Esophagus muscularis mucosa (tissue), 4 donors: ENCODE data around the gene TMC1. TPM values are rescaled to one million over a fixed set of nuclear protein-coding genes. Genes with fewer than 3 reads are reported as not detected.

ENCODE experiments used
- DNase-seq: peaks from one replicate; pipeline ENCODE4 v3.0.0-alpha.2; 2017; ENCODE audit errors: extremely low spot score
- H3K27ac ChIP-seq, 4 donors: fragments of 200-600 bp; sonication (generic); replicated peaks in 1 of 4; 1 replicate in 3 of 4; 2 replicates in 1 of 4; pipeline ENCODE4 v1.5.1; 2016 to 2019; ENCODE audit warnings: mild to moderate bottlenecking in 1 of 4
- H3K27me3 ChIP-seq, 4 donors: fragments of 200-600 bp; sonication (generic); one replicate each; pipeline versions ENCODE4 v1.5.1 to v1.6.0; 2016 to 2019
- H3K36me3 ChIP-seq, 4 donors: fragments of 200-600 bp; sonication (generic); one replicate each; pipeline ENCODE4 v1.5.1; 2016 to 2019
- H3K4me1 ChIP-seq, 4 donors: fragments of 200-600 bp; sonication (generic); one replicate each; pipeline ENCODE4 v1.5.1; 2016 to 2019
- H3K4me3 ChIP-seq, 4 donors: fragments of 200-600 bp; sonication (generic); 1 replicate in 2 of 4; 2 replicates in 2 of 4; pipeline ENCODE4 v1.5.1; 2016 to 2019; ENCODE audit warnings: mild to moderate bottlenecking in 4 of 4, moderate library complexity in 1 of 4
- H3K9me3 ChIP-seq, 4 donors: fragments of 200-600 bp; sonication (generic); 1 replicate in 3 of 4; 2 replicates in 1 of 4; pipeline ENCODE4 v1.5.1; 2016 to 2019
- EP300 ChIP-seq: sonication (generic); formaldehyde crosslinking; IDR thresholded peaks from one replicate; pipeline ENCODE4 v1.6.1; 2017; ENCODE audit warnings: antibody characterized with exemption
- POLR2A ChIP-seq: fragments of 450-650 bp; IDR thresholded peaks from one replicate; pipeline ENCODE4 v1.6.1; 2017; ENCODE audit warnings: antibody characterized with exemption, moderate library complexity, mild to moderate bottlenecking, low read depth
- POLR2AphosphoS5 ChIP-seq, 2 donors: sonication (generic); formaldehyde crosslinking; IDR thresholded peaks; one replicate each; pipeline ENCODE4 v1.6.1; 2017; ENCODE audit warnings: antibody characterized with exemption in 2 of 2
- WGBS: methylation state at CpG from one replicate; pipeline ENCODE4 v1.1.5; 2018; 5-methylcytosine and 5-hydroxymethylcytosine counted together
- intact Hi-C: fragments of 100-400 bp; cut with DNase I; formaldehyde crosslinking; loops from one replicate; pipeline ENCODE4 v1.15.1; 2023
- total RNA-seq, 4 donors: library from RNA; depleted of rRNA; stranded (reverse); fragments of >200 nt; gene quantifications; one replicate each; pipeline versions ENCODE4 v1.1.0 to v1.2.1, GENCODE V29; 2016
- TF ChIP-seq, protein P1 (sequence below), 3 experiments: fragments of 200-600 bp in 2 of 3; fragments of 450-650 bp in 1 of 3; sonication (generic) in 2 of 3; IDR thresholded peaks; one replicate each; pipeline ENCODE4 v1.5.1; 2017 to 2019; ENCODE audit warnings: antibody characterized with exemption in 3 of 3, mild to moderate bottlenecking in 2 of 3, moderate library complexity in 1 of 3

TMC1 gene
- total RNA-seq, 4 donors from 2014 or later = not detected

DNA sequence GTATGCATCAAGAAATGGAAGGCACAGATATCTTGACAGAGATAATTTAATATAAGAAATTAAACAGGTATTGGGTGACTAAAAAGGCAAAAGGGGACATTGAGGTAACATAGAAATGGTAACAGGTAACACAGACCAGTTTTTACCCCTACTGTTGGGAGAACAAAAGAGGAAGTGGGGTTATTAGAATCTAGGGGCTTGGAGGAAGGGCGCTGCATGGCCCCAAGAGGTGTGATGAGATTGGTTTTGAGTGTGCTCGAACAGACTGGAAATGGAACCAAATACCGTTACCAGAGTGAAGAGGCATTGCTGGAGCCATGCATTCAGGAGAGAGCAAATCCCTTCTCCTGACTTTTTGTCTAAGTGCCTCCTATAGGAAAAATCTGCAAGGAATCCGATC, 237.5 kb downstream of the TMC1 start:
- no peak for DNase-seq
- Histone ChIP-seq H3K27ac (no peak overlapping the region), H3K9me3 (no peaks in the 10 kb centered on the region), H3K27me3 (no peaks in the 10 kb centered on the region), H3K4me1 (no peaks in the 10 kb centered on the region), H3K36me3 (no peaks in the 10 kb centered on the region), H3K4me3 (no peak overlapping the region)
- WGBS = 89% methylated on average over 4 of the region's 4 CpGs
- intact Hi-C loops = no loop called here
- TF ChIP-seq POLR2AphosphoS5 (IDR thresholded peaks at IDR 0.05) (no peak), EP300 (no peak), POLR2A (no peak)
- TF ChIP-seq, protein P1, sequence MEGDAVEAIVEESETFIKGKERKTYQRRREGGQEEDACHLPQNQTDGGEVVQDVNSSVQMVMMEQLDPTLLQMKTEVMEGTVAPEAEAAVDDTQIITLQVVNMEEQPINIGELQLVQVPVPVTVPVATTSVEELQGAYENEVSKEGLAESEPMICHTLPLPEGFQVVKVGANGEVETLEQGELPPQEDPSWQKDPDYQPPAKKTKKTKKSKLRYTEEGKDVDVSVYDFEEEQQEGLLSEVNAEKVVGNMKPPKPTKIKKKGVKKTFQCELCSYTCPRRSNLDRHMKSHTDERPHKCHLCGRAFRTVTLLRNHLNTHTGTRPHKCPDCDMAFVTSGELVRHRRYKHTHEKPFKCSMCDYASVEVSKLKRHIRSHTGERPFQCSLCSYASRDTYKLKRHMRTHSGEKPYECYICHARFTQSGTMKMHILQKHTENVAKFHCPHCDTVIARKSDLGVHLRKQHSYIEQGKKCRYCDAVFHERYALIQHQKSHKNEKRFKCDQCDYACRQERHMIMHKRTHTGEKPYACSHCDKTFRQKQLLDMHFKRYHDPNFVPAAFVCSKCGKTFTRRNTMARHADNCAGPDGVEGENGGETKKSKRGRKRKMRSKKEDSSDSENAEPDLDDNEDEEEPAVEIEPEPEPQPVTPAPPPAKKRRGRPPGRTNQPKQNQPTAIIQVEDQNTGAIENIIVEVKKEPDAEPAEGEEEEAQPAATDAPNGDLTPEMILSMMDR (IDR thresholded peaks at IDR 0.05) = no peak

DNA sequence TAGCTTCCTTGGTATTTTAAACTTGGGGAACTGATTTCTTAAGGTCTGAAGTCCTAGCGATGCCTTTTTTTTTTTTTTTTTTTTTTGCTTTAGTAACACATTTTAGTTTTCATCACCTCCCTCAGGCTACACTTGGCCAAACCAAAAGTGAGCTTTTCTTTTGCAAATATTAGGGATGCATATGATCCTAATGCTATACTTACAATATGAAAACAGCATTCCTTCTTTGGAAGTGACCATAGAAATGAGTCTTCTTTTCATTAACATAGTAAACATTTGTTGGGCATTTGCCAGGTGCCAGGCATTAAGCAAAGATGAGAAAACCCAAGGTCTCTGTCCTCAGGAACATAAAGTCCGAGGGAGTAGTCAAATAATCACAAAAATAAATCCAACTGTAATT, 241.6 kb downstream of the TMC1 start:
- 87% methylated on average over 2 of the region's 2 CpGs for WGBS
- TF ChIP-seq POLR2A = no peak
- TF ChIP-seq, protein P1 (IDR thresholded peaks at IDR 0.05) = no peak
- TF ChIP-seq EP300 = no peak
- TF ChIP-seq POLR2AphosphoS5 (IDR thresholded peaks at IDR 0.05) = no peak

DNA sequence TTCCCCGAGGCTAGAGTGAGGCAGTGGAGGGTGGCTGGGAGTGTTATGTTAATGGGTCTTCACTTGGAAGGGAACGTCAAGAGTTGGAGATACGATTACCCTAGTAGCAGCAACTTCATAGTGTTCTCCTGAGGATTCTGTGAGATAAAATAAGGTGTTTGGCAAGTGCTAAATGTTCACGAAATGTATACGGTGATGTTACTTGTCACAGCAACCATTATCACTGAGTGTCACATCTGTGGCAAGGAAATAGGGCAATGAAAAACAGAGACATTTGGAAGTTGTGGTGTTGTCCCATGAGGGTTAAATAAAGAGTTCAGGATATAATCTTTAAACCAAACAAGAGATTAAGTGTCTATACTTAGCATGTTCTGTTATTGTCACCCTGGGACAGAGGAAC, 248.1 kb downstream of the TMC1 start:
- H3K4me3 ChIP-seq = no peak overlapping the region
- intact Hi-C loops = no loop called here
- H3K36me3 ChIP-seq = no peaks in the 10 kb centered on the region
- H3K27ac ChIP-seq = no peak overlapping the region
- H3K9me3 ChIP-seq = no peaks in the 10 kb centered on the region
- WGBS = 89% methylated on average over 5 of the region's 5 CpGs
- TF ChIP-seq POLR2AphosphoS5 (IDR thresholded peaks at IDR 0.05) = no peak
- TF ChIP-seq EP300 = no peak
- TF ChIP-seq POLR2A = no peak
- TF ChIP-seq, protein P1 (IDR thresholded peaks at IDR 0.05) = no peak
- DNase-seq = no peak
- H3K4me1 ChIP-seq = no peaks in the 10 kb centered on the region
- H3K27me3 ChIP-seq = no peaks in the 10 kb centered on the region

More for the DNA sequence above, 241.6 kb downstream of the TMC1 start:
- H3K27ac ChIP-seq = no peak overlapping the region
- H3K36me3 ChIP-seq = no peaks in the 10 kb centered on the region
- H3K9me3 ChIP-seq = no peaks in the 10 kb centered on the region
- H3K27me3 ChIP-seq = no peaks in the 10 kb centered on the region
- DNase-seq = no peak
- intact Hi-C loops = loop anchor here (5.0 kb wide), 1 partner anchor 49 kb away; no protein-coding TSS in a partner anchor
- H3K4me1 ChIP-seq = no peaks in the 10 kb centered on the region
- H3K4me3 ChIP-seq = no peak overlapping the region

DNA sequence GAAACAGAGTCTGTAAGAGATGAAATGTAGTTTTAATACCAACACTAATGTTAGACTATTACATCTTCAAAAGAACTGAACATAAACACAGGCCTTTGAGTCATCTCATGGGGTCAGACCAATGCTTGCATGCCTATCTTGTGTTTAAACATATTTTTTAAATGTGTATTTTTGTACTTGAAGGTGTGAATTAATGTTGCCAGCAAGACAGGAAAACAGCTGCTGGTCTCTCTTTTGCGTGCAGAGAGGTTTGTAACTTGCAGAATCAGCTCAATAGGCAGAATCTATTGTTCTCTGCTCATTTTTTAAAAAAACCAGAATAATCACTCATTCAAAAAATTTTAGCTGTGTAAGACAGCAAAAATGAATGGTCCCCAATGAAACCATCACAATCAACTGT, 251.3 kb downstream of the TMC1 start:
- Histone ChIP-seq H3K4me3 (no peak overlapping the region), H3K9me3 (no peaks in the 10 kb centered on the region), H3K27ac (no peak overlapping the region), H3K4me1 (no peaks in the 10 kb centered on the region), H3K36me3 (no peaks in the 10 kb centered on the region), H3K27me3 (no peaks in the 10 kb centered on the region)
- 47% methylated on average over 1 of the region's 1 CpG for WGBS
- intact Hi-C loops = no loop called here
- no peak for DNase-seq
- TF ChIP-seq POLR2AphosphoS5 (IDR thresholded peaks at IDR 0.05) (no peak), EP300 (no peak), POLR2A (no peak)
- TF ChIP-seq, protein P1 (IDR thresholded peaks at IDR 0.05) = no peak

DNA sequence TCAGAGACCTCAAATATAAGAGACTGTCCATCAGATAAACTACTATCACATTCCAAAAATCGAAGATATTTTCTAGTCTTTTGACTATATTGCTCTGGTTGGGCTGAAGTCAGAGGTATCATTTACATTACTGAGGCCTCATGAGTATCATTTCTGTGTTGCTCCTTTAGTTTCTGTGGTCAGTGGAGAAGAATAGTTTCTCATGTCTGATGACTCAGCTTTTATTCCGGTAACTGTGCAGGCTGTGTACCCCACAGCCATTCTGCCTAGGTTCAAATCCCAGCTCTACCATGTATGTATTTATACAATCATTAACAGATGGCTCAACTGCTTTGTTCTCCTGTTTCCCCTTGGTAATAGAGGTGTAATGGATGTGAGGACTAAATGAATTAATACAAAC, 252.2 kb downstream of the TMC1 start:
- no peaks in the 10 kb centered on the region for H3K4me1 ChIP-seq
- intact Hi-C loops = no loop called here

More for the DNA sequence above, 252.2 kb downstream of the TMC1 start:
- WGBS = 48% methylated on average over 2 of the region's 2 CpGs
- H3K27me3 ChIP-seq = no peaks in the 10 kb centered on the region
- H3K4me3 ChIP-seq = no peak overlapping the region
- no peak overlapping the region for H3K27ac ChIP-seq
- no peak for TF ChIP-seq POLR2A
- DNase-seq = no peak
- H3K36me3 ChIP-seq = no peaks in the 10 kb centered on the region
- H3K9me3 ChIP-seq = no peaks in the 10 kb centered on the region
